ENCODE results near the gene STMP1.

STMP1 gene

DNA sequence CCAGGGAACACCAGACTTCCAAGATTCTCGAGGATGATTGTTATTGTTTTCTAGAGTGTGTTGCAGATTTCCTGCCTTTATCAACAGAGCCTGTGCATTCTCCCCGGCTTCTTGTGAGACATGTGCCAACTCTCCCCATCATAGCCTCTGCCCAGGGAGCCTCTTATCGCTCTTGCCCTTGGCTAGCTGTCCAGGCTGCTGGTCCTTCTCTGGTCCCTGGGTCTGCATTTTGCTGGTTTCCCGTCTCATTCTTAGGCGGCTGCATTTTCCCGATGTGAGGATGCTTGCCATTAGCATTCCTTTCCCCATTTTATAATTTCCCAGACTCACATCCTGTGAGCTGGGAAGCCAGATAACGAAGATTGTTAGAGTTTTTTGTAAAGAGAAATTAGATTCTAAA lies 50.5 kb downstream of the STMP1 start:
- TF ChIP-seq, protein P1, sequence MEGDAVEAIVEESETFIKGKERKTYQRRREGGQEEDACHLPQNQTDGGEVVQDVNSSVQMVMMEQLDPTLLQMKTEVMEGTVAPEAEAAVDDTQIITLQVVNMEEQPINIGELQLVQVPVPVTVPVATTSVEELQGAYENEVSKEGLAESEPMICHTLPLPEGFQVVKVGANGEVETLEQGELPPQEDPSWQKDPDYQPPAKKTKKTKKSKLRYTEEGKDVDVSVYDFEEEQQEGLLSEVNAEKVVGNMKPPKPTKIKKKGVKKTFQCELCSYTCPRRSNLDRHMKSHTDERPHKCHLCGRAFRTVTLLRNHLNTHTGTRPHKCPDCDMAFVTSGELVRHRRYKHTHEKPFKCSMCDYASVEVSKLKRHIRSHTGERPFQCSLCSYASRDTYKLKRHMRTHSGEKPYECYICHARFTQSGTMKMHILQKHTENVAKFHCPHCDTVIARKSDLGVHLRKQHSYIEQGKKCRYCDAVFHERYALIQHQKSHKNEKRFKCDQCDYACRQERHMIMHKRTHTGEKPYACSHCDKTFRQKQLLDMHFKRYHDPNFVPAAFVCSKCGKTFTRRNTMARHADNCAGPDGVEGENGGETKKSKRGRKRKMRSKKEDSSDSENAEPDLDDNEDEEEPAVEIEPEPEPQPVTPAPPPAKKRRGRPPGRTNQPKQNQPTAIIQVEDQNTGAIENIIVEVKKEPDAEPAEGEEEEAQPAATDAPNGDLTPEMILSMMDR (conservative IDR thresholded peaks at IDR 0.05; ENCODE audit: low read depth): no peak
- POLR2A ChIA-PET (ENCODE audit: low non-redundant PET): no interaction called here
- H3K27ac ChIP-seq: no peak overlapping the region
- CTCF ChIA-PET: interaction anchor here (0.6 to 0.8 kb wide), 2 partner anchors 16 to 1213 kb away, joined by 3 to 4 read pairs; no protein-coding TSS in a partner anchor
- DNase-seq (ENCODE audit: low spot score): no peak

DNA sequence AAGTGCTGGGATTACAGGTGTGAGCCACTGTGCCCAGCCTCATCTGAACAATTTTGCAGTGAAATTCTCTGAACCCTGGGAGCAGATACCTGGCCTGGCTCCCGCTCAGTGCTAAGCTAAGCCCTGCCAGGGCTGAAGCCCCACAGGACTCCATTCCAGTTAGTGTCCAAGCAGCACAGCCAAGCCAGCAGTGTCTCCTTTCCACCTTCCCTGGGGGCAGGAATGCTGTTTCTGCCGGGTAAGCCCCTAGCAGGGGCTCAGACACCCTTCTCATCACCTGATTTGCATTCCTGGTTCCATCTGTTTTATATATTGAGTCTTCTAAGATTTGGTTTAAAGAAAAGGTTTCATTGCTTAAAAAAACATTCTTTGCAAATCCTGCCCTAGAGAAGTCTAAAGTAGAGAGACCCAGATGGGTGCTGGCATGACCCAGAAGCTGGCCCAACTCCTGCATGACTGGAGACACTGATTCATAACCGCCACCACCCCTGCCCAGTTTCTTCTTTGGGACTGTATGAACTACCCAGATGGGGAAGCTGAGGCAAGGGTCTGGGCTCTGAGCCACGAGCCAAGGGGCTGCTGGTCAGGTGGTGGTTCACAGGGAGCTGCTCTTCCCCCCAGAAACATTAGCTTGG lies 51.6 kb downstream of the STMP1 start:
- TF ChIP-seq, protein P1 (conservative IDR thresholded peaks at IDR 0.05; ENCODE audit: low read depth): no peak
- ChIA-PET CTCF (interaction anchor here (0.5 kb wide), 1 partner anchor 28 kb away, joined by 4 read pairs; no protein-coding TSS in a partner anchor), POLR2A (ENCODE audit: low non-redundant PET) (no interaction called here)
- DNase-seq (ENCODE audit: low spot score): no peak
- peak overlapping the region; percentile 52 for H3K27ac ChIP-seq

DNA sequence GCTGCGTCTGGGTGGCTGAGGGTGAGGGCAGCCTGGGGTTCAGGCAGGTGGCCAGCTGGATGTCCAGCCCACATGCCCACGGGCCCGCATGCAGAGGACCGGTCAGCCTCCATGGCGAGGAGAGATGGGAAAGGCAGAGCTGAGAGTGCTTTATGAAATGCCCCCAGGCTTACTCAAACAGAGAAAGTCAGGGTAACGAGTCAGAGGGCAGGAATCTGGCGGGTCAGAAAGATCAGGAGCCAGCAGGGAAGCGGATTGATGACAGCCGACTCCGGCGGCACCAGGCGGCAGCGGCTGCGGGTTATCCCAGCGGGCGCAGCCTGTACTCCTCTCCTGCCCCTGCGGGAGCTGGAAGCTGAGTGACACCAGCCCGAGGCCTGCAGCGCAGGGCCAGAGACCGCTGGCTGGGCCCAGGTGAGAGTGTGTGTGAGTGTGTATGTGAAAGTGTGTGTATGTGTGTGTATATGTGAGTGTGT lies 52.3 kb downstream of the STMP1 start:
- TF ChIP-seq, protein P1 (conservative IDR thresholded peaks at IDR 0.05; ENCODE audit: low read depth): no peak
- ChIA-PET CTCF (interaction anchor here (0.5 kb wide), 1 partner anchor 28 kb away, joined by 4 read pairs; no protein-coding TSS in a partner anchor), POLR2A (ENCODE audit: low non-redundant PET) (no interaction called here)
- peak; percentile 75 for DNase-seq (ENCODE audit: low spot score)
- peak overlapping the region; percentile 52 for H3K27ac ChIP-seq

DNA sequence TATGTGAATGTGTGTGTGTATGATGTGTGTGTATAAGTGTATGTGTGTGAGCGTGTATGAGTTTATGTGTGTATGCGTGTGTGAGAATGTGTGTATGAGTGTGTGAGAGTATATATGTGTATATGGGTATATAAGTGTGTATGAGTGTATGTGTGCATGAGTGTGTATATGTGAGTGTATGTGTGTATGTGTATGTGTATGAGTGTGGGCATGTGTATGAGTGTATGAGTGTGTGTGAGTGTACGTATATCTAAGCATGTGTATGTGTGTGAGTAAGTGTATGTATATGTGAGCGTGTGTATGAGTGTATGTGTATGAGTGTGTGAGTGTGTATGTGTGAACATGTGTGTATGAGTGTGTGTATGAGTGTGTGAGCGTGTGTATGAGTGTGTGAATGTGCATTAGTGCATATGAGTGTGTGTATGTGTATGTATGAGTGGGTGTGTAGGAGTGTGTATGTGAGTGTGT lies 52.8 kb downstream of the STMP1 start:
- H3K27ac ChIP-seq: no peak overlapping the region
- TF ChIP-seq, protein P1 (conservative IDR thresholded peaks at IDR 0.05; ENCODE audit: low read depth): no peak
- POLR2A ChIA-PET (ENCODE audit: low non-redundant PET): no interaction called here
- no peak for DNase-seq (ENCODE audit: low spot score)
- CTCF ChIA-PET: no interaction called here

DNA sequence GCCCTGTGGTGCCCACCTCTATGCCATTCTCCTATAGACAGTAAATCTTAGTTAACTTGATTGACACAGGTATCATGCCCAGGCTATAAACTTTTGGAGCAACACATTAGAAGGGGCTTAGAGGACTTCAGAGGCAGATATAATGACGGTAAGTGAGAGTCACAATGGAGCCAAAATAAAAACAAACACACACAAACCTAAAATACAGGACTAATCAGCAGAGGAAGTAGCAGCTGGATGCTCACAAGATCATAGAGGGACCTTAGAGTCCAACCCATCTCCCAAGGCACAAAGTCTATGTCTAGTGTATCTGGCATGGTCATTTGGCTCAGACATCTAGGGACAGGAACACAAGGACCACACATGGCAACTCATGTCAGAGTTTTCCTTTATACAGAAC lies 53.4 kb downstream of the STMP1 start:
- TF ChIP-seq, protein P1 (conservative IDR thresholded peaks at IDR 0.05; ENCODE audit: low read depth): no peak
- no peak overlapping the region; the same call in 1 of the 2 replicates for H3K27ac ChIP-seq
- no peak for DNase-seq (ENCODE audit: low spot score)
- CTCF ChIA-PET: no interaction called here
- POLR2A ChIA-PET (ENCODE audit: low non-redundant PET): no interaction called here

DNA sequence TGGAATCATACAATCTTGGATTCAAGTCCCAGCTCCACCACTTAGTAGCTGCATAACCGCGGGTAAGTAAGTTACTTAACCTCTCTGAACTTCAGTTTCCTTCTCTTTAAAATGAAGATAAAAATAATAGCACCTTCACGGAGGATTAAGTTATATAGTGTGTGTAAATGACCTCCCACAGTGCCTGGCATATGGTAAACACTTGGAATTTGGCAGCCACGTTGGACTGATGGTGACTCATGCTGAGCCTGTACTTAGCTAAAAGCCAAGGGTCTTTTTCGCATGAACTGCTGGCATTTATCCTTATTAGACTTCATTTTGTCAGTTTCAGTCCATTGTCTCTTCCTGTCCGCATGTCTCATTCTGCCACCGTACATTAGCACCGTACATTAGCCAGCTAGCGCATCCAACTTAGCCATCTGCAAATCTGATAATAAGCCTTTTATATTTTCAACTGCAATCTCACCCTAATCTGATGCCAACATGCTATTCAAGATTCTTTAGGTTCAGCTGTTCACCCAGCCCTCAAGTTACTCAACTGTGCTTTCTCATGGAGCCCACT lies 54.4 kb downstream of the STMP1 start:
- H3K27ac ChIP-seq: peak overlapping the region; percentile 73
- ChIA-PET POLR2A (ENCODE audit: low non-redundant PET) (no interaction called here), CTCF (interaction anchor here (0.9 kb wide), 1 partner anchor 43 kb away, joined by 5 read pairs; no protein-coding TSS in a partner anchor)
- DNase-seq (ENCODE audit: low spot score): no peak
- TF ChIP-seq, protein P1 (conservative IDR thresholded peaks at IDR 0.05; ENCODE audit: low read depth): no peak

Data from RWPE1 (cell line).